ENCODE data around the gene PXT1.
A peak's percentile ranks its signal among the peaks of the same experiment; 100 is the strongest.
"Not testable (repeated sequence)": the region's sequence is repeated elsewhere in the genome, so short reads cannot be mapped to it uniquely, and the experiment has no call there.

PXT1 gene

GRCh38 chr6:36442671-36443470, at the start of gene PXT1, which contains the start of gene KCTD20:
TSS of gene PXT1 (minus strand) at chr6:36442854. CDS start at chr6:36426082, 16,772 bp downstream.
TSS of gene KCTD20 (plus strand) at chr6:36443000. CDS start at chr6:36470098, 27,098 bp downstream.
- DNase-seq: peak; percentile 62

- no peak for DNase-seq
Observed at GRCh38 chr6:36492092-36492491, 49.4 kb upstream of the PXT1 start.

GRCh38 chr6:36491378-36491965, 48.8 kb upstream of the PXT1 start:
- no peak for DNase-seq

GRCh38 chr6:36489426-36489825, 46.8 kb upstream of the PXT1 start:
- DNase-seq: no peak

GRCh38 chr6:36488221-36488620, 45.6 kb upstream of the PXT1 start:
- no peak for DNase-seq

- DNase-seq: no peak
Observed at GRCh38 chr6:36487698-36488097, 45.0 kb upstream of the PXT1 start.

GRCh38 chr6:36484736-36485135, 42.1 kb upstream of the PXT1 start:
- no peak for DNase-seq

- not testable (repeated sequence) for DNase-seq
Observed at GRCh38 chr6:36483326-36483725, 40.7 kb upstream of the PXT1 start.

- DNase-seq: no peak
Observed at GRCh38 chr6:36479256-36479655, 36.6 kb upstream of the PXT1 start.

GRCh38 chr6:36478051-36478526, 35.4 kb upstream of the PXT1 start:
- no peak for DNase-seq

- no peak for DNase-seq
Observed at GRCh38 chr6:36469946-36470345, 27.3 kb upstream of the PXT1 start.

- no peak for DNase-seq
Observed at GRCh38 chr6:36469148-36469661, 26.6 kb upstream of the PXT1 start.

GRCh38 chr6:36467625-36468024, 25.0 kb upstream of the PXT1 start:
- no peak for DNase-seq

- no peak for DNase-seq
Observed at GRCh38 chr6:36464233-36464632, 21.6 kb upstream of the PXT1 start.

- DNase-seq: no peak
Observed at GRCh38 chr6:36463676-36464075, 21.0 kb upstream of the PXT1 start.

GRCh38 chr6:36461646-36462045, 19.0 kb upstream of the PXT1 start:
- no peak for DNase-seq

- DNase-seq: no peak
Observed at GRCh38 chr6:36460916-36461315, 18.3 kb upstream of the PXT1 start.

- DNase-seq: no peak
Observed at GRCh38 chr6:36459501-36459900, 16.8 kb upstream of the PXT1 start.

GRCh38 chr6:36455486-36456027, 12.9 kb upstream of the PXT1 start:
- no peak for DNase-seq

GRCh38 chr6:36452897-36453296, 10.2 kb upstream of the PXT1 start:
- DNase-seq: not testable (repeated sequence)

- not testable (repeated sequence) for DNase-seq
Observed at GRCh38 chr6:36449173-36449572, 6.5 kb upstream of the PXT1 start.

GRCh38 chr6:36445621-36446020, 3.0 kb upstream of the PXT1 start:
- no peak for DNase-seq

- DNase-seq: no peak
Observed at GRCh38 chr6:36444470-36444869, 1.8 kb upstream of the PXT1 start.
